HCT116 (cell line): ENCODE results near the gene THADA. TPM values are rescaled to one million over a fixed set of nuclear protein-coding genes. Genes with fewer than 3 reads are reported as not detected.

Experiments
- ATAC-seq: fragments of 200-7000 bp; cut with Tn5 transposase; 2 replicates; pipeline ENCODE4 v1.9.1; 2020; ENCODE audit warnings: mild to moderate bottlenecking, moderate library complexity
- BruUV-seq: library from RNA; stranded (reverse); fragments of 400-500 nt; replicated peaks from 2 replicates; lab custom pipeline; 2021; lab: Mats Ljungman, UMichigan
- CTCF ChIA-PET: fragments of 300-600 bp; sonication (Branson Sonifier 250); formaldehyde crosslinking; loops from one replicate; lab custom pipeline; 2021; ENCODE audit warnings: antibody characterized with exemption; lab: Charles Lee
- POLR2A ChIA-PET: fragments of 300-600, 350-600 bp; sonication (Branson Sonifier 250); formaldehyde crosslinking; loops from one replicate; lab custom pipeline; 2021; ENCODE audit warnings: antibody characterized with exemption; lab: Charles Lee
- RAD21 ChIA-PET, 2 experiments: fragments of 300-600 bp; sonication (Branson Sonifier 250); formaldehyde crosslinking; loops; one replicate each; lab custom pipeline; 2023; ENCODE audit warnings: low total read pairs in 2 of 2; ENCODE audit not compliant: uncharacterized antibody in 2 of 2, unreplicated experiment in 2 of 2, low non-redundant PET in 1 of 2; lab: Charles Lee
- DNase-seq: peaks from one replicate; pipeline ENCODE4 v3.0.0-alpha.2; 2010; ENCODE audit warnings: low read depth, low spot score
- H2AFZ ChIP-seq: fragments of 200-600 bp; shearing (Covaris generic), sonication (generic); 2 replicates; pipeline ENCODE4 v1.6.1; 2017; ENCODE audit warnings: low read depth, mixed run types, mixed read lengths, antibody characterized with exemption, low read length; ENCODE audit not compliant: poor library complexity, severe bottlenecking
- H3K27ac ChIP-seq: 2 replicates; pipeline ENCODE4 v1.5.1; 2012; ENCODE audit warnings: low read depth, low read length
- H3K27me3 ChIP-seq: fragments of 200-600 bp; sonication (generic); 2 replicates; pipeline ENCODE4 v1.6.1; 2016; ENCODE audit warnings: mixed run types, low read length, mixed read lengths; ENCODE audit not compliant: insufficient read depth
- H3K36me3 ChIP-seq, 2 experiments: fragments of 200-500 bp in 1 of 2; fragments of 200-600 bp in 1 of 2; sonication (Bioruptor generic) in 1 of 2; sonication (generic) in 1 of 2; 2 replicates each; pipeline versions ENCODE4 v1.5.1 to v1.6.1; 2014 to 2016; ENCODE audit warnings: low read length in 2 of 2, inconsistent platforms in 1 of 2, mixed read lengths in 1 of 2, mixed run types in 1 of 2; ENCODE audit not compliant: insufficient read depth in 2 of 2, control insufficient read depth in 1 of 2
- H3K4me1 ChIP-seq, 2 experiments: fragments of 200-600 bp in 1 of 2; sonication (generic) in 1 of 2; 2 replicates each; pipeline versions ENCODE4 v1.5.1 to v1.6.1; 2012 to 2017; ENCODE audit warnings: low read length in 2 of 2, inconsistent platforms in 1 of 2, mild to moderate bottlenecking in 1 of 2, mixed read lengths in 1 of 2, mixed run types in 1 of 2, moderate library complexity in 1 of 2; ENCODE audit not compliant: insufficient read depth in 2 of 2, control insufficient read depth in 1 of 2
- H3K4me2 ChIP-seq: fragments of 200-600 bp; sonication (generic); 2 replicates; pipeline ENCODE4 v1.6.1; 2017; ENCODE audit warnings: mixed run types, low read length, mixed read lengths
- H3K4me3 ChIP-seq, 2 experiments: fragments of 200-600 bp in 1 of 2; sonication (generic) in 1 of 2; replicated peaks in 1 of 2; 2 replicates each; pipeline ENCODE4 v1.5.1; 2011 to 2016; ENCODE audit warnings: low read length in 2 of 2, control low read depth in 1 of 2, low read depth in 1 of 2, mild to moderate bottlenecking in 1 of 2, mixed read lengths in 1 of 2, mixed run types in 1 of 2
- H3K79me2 ChIP-seq: fragments of 200-600 bp; sonication (generic); 2 replicates; pipeline ENCODE4 v1.6.1; 2017; ENCODE audit warnings: mild to moderate bottlenecking, mixed run types, low read length, moderate library complexity, mixed read lengths; ENCODE audit not compliant: insufficient read depth
- H3K9ac ChIP-seq: fragments of 200-600 bp; sonication (generic); 2 replicates; pipeline ENCODE4 v1.6.1; 2016; ENCODE audit warnings: low read length, mixed read lengths
- H3K9me2 ChIP-seq: fragments of 200-600 bp; sonication (generic), shearing (Covaris generic); 2 replicates; pipeline ENCODE4 v1.6.1; 2017; ENCODE audit warnings: mixed run types, mild to moderate bottlenecking, moderate library complexity; ENCODE audit not compliant: insufficient read depth
- H3K9me3 ChIP-seq, 2 experiments: fragments of 200-500 bp in 1 of 2; fragments of 200-600 bp in 1 of 2; sonication (Bioruptor generic) in 1 of 2; sonication (generic) in 1 of 2; 2 replicates each; pipeline ENCODE4 v1.6.1; 2014 to 2017; ENCODE audit warnings: low read length in 2 of 2, mixed read lengths in 2 of 2, inconsistent platforms in 1 of 2, low read depth in 1 of 2, mild to moderate bottlenecking in 1 of 2, mixed run types in 1 of 2, moderate library complexity in 1 of 2; ENCODE audit not compliant: control insufficient read depth in 1 of 2, insufficient read depth in 1 of 2
- H4K20me1 ChIP-seq: fragments of 200-600 bp; sonication (generic), shearing (Covaris generic); 2 replicates; pipeline ENCODE4 v1.6.1; 2017; ENCODE audit warnings: mixed run types, mild to moderate bottlenecking, moderate library complexity; ENCODE audit not compliant: insufficient read depth
- CBX3 ChIP-seq: IDR thresholded peaks from 2 replicates; pipeline ENCODE4 v1.6.1; 2012; ENCODE audit warnings: low read depth
- CEBPB ChIP-seq: IDR thresholded peaks from 2 replicates; pipeline ENCODE4 v1.6.1; 2012; ENCODE audit warnings: low read depth
- CTCF ChIP-seq, 3 experiments: fragments of 200-600 bp in 1 of 3; sonication (generic) in 1 of 3; IDR thresholded peaks in 2 of 3; conservative IDR thresholded peaks in 1 of 3; 2 replicates each; pipeline ENCODE4 v1.5.1; 2012 to 2017; ENCODE audit warnings: low read depth in 2 of 3, low read length in 2 of 3, antibody characterized with exemption in 1 of 3, borderline replicate concordance in 1 of 3, control low read depth in 1 of 3, mild to moderate bottlenecking in 1 of 3, mixed read lengths in 1 of 3, mixed run types in 1 of 3, moderate library complexity in 1 of 3; ENCODE audit not compliant: insufficient read depth in 1 of 3
- EGR1 ChIP-seq: IDR thresholded peaks from 2 replicates; pipeline ENCODE4 v1.6.1; 2012; ENCODE audit warnings: low read depth
- EZH2phosphoT487 ChIP-seq: fragments of 200-600 bp; IDR thresholded peaks from 2 replicates; pipeline ENCODE4 v1.6.1; 2018; ENCODE audit warnings: antibody characterized with exemption, borderline replicate concordance
- FOSL1 ChIP-seq: IDR thresholded peaks from 2 replicates; pipeline ENCODE4 v1.6.1; 2012; ENCODE audit warnings: low read depth
- JUND ChIP-seq: IDR thresholded peaks from 2 replicates; pipeline ENCODE4 v1.6.1; 2012
- MAX ChIP-seq: IDR thresholded peaks from 2 replicates; pipeline ENCODE4 v1.6.1; 2012
- POLR2A ChIP-seq: IDR thresholded peaks from 2 replicates; pipeline ENCODE4 v1.7.0; 2011; ENCODE audit warnings: borderline replicate concordance; ENCODE audit not compliant: insufficient read depth, insufficient read length; ENCODE audit errors: extremely low read depth
- RAD21 ChIP-seq: IDR thresholded peaks from 2 replicates; pipeline ENCODE4 v1.6.1; 2012; ENCODE audit warnings: low read depth, mild to moderate bottlenecking
- SRF ChIP-seq: IDR thresholded peaks from 2 replicates; pipeline ENCODE4 v1.6.1; 2012; ENCODE audit warnings: low read depth
- TCF7L2 ChIP-seq: IDR thresholded peaks from 2 replicates; pipeline ENCODE4 v1.7.0; 2011; ENCODE audit warnings: borderline replicate concordance, inconsistent platforms; ENCODE audit not compliant: insufficient read depth, insufficient read length; ENCODE audit errors: extremely low read depth
- YY1 ChIP-seq: IDR thresholded peaks from 2 replicates; pipeline ENCODE4 v1.6.1; 2011; ENCODE audit warnings: low read length, low read depth, moderate library complexity, mild to moderate bottlenecking; ENCODE audit not compliant: insufficient replicate concordance; ENCODE audit errors: extremely low read depth
- ZBTB33 ChIP-seq: IDR thresholded peaks from 2 replicates; pipeline ENCODE4 v1.6.1; 2011; ENCODE audit warnings: mild to moderate bottlenecking, low read length, moderate library complexity; ENCODE audit not compliant: insufficient replicate concordance; ENCODE audit errors: extremely low read depth
- ZFX ChIP-seq: fragments of 450-650 bp; IDR thresholded peaks from 2 replicates; pipeline ENCODE4 v1.6.1; 2017
- intact Hi-C: fragments of 100-400 bp; cut with micrococcal nuclease; formaldehyde crosslinking; loops from 2 replicates; pipeline ENCODE4 v1.10.0; 2022
- total RNA-seq: library from RNA; stranded (reverse); gene quantifications from one replicate; pipeline ENCODE4 v1.2.1, GENCODE V29; 2021; ENCODE audit not compliant: unreplicated experiment

THADA gene
- total RNA-seq, 1 experiment from 2014 or later: 30.7 TPM

- peaks cover 10 to 13% of the 10 kb centered on the region in 2 experiments for H3K4me1 ChIP-seq
Observed at GRCh38 chr2:43372416-43373081, 223.3 kb downstream of the THADA start.

DNA sequence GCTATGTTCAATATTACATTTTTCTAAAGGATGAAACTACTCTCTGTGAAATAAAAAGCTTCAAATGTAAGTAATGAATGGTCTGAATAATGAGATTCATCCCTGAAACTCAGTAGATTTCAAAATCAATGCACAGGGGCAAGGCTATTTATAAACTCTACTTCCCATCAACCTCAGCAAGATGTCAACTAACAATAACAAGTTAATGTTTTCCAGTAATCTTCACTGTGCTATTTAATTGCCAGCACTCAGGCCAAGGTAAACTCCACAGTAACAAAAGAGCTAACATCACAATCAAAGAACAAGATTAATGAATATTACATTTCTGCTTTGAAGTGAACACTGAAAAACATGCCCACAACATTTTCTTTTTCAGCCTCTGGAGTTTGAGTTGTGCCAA lies 225.1 kb downstream of the THADA start:
- no peak for DNase-seq
- BruUV-seq: no TSS peak
- Histone ChIP-seq H3K4me3 (no peak overlapping the region), H2AFZ (no peak overlapping the region), H3K4me1 (peaks cover 0 to 4% of the 10 kb centered on the region in 2 experiments; a peak in 2 of 4 replicates), H3K4me2 (no peak overlapping the region), H3K27ac (no peak overlapping the region), H3K9me3 (no peaks in the 10 kb centered on the region), H3K9me2 (no peaks in the 10 kb centered on the region), H3K27me3 (no peaks in the 10 kb centered on the region), H4K20me1 (no peaks in the 10 kb centered on the region), H3K36me3 (no peaks in the 10 kb centered on the region), H3K79me2 (no peaks in the 10 kb centered on the region), H3K9ac (no peak overlapping the region)
- ChIA-PET POLR2A (no interaction called here), CTCF (interaction anchor here (0.6 kb wide), 1 partner anchor 141 kb away, joined by 3 read pairs; no protein-coding TSS in a partner anchor)
- intact Hi-C loops: no loop called here
- no peak for ATAC-seq
- TF ChIP-seq RAD21: no peak
- TF ChIP-seq JUND: no peak
- TF ChIP-seq CEBPB: no peak
- no peak for TF ChIP-seq EZH2phosphoT487
- no peak for TF ChIP-seq CBX3
- no peak for TF ChIP-seq CTCF (IDR thresholded peaks at IDR 0.05 in 2 of 3, conservative IDR thresholded peaks at IDR 0.05 in 1 of 3; ENCODE audit: borderline replicate concordance in 1 of 3, insufficient read depth in 1 of 3, low read depth in 2 of 3, low read length in 2 of 3)
- TF ChIP-seq ZFX: no peak
- no peak for TF ChIP-seq YY1
- no peak for TF ChIP-seq TCF7L2
- no peak for TF ChIP-seq ZBTB33
- TF ChIP-seq MAX: no peak
- TF ChIP-seq EGR1: no peak
- TF ChIP-seq SRF: no peak
- no peak for TF ChIP-seq FOSL1
- TF ChIP-seq POLR2A: no peak
- TF ChIP-seq, all 23 proteins: peak for 0
- RAD21 ChIA-PET: no interaction called here

More at GRCh38 chr2:43372416-43373081, 223.3 kb downstream of the THADA start:
- no peaks in the 10 kb centered on the region for H3K27me3 ChIP-seq
- no peak for ATAC-seq
- no peaks in the 10 kb centered on the region for H3K36me3 ChIP-seq
- H3K27ac ChIP-seq: no peak overlapping the region
- no peak overlapping the region for H3K4me3 ChIP-seq
- no peak overlapping the region for H3K4me2 ChIP-seq
- H2AFZ ChIP-seq: no peak overlapping the region
- RAD21 ChIA-PET: no interaction called here
- POLR2A ChIA-PET: no interaction called here
- CTCF ChIA-PET: no interaction called here
- no peaks in the 10 kb centered on the region for H3K9me2 ChIP-seq
- H3K9ac ChIP-seq: no peak overlapping the region
- TF ChIP-seq POLR2A (no peak), EGR1 (no peak)
- no peaks in the 10 kb centered on the region for H3K9me3 ChIP-seq
- no TSS peak for BruUV-seq
- no peak for DNase-seq
- H3K79me2 ChIP-seq: no peaks in the 10 kb centered on the region
- no peaks in the 10 kb centered on the region for H4K20me1 ChIP-seq
- intact Hi-C loops: no loop called here
